ENCODE data around the gene GSS. TPM values are rescaled to one million over a fixed set of nuclear protein-coding genes. Genes with fewer than 3 reads are reported as not detected.

The GSS gene
- total and polyA plus RNA-seq, 4 donors: 20.8 to 38.8 (median 35.4) TPM

GRCh38 chr20:34999782-35000181, 44.2 kb upstream of the GSS start:
- Histone ChIP-seq H3K27ac (ENCODE audit: low read depth in 1 of 2, low read length in 2 of 2) (no peak overlapping the region), H3K4me3 (ENCODE audit: low read depth in 1 of 3, low read length in 3 of 3) (no peak overlapping the region), H3K9ac (ENCODE audit: low read depth in 1 of 2, low read length in 2 of 2) (no peak overlapping the region), H3K4me1 (ENCODE audit: control insufficient read depth in 4 of 4, insufficient read depth in 4 of 4, low read length in 3 of 4) (peaks cover 2 to 30% (median 17%) of the 10 kb centered on the region in 4 donors), H3K27me3 (ENCODE audit: control insufficient read depth in 4 of 4, insufficient read depth in 4 of 4, low read length in 3 of 4) (no peaks in the 10 kb centered on the region), H3K9me3 (ENCODE audit: control insufficient read depth in 4 of 4, low read length in 3 of 4) (no peaks in the 10 kb centered on the region), H3K36me3 (ENCODE audit: control insufficient read depth in 4 of 4, insufficient read depth in 3 of 4, low read depth in 1 of 4, low read length in 3 of 4) (peaks cover 24 to 84% (median 28%) of the 10 kb centered on the region in 4 donors)
- 82% methylated on average over 10 of the region's 10 CpGs for WGBS
- no peak for DNase-seq (ENCODE audit: low spot score)
- TF ChIP-seq, protein P1, sequence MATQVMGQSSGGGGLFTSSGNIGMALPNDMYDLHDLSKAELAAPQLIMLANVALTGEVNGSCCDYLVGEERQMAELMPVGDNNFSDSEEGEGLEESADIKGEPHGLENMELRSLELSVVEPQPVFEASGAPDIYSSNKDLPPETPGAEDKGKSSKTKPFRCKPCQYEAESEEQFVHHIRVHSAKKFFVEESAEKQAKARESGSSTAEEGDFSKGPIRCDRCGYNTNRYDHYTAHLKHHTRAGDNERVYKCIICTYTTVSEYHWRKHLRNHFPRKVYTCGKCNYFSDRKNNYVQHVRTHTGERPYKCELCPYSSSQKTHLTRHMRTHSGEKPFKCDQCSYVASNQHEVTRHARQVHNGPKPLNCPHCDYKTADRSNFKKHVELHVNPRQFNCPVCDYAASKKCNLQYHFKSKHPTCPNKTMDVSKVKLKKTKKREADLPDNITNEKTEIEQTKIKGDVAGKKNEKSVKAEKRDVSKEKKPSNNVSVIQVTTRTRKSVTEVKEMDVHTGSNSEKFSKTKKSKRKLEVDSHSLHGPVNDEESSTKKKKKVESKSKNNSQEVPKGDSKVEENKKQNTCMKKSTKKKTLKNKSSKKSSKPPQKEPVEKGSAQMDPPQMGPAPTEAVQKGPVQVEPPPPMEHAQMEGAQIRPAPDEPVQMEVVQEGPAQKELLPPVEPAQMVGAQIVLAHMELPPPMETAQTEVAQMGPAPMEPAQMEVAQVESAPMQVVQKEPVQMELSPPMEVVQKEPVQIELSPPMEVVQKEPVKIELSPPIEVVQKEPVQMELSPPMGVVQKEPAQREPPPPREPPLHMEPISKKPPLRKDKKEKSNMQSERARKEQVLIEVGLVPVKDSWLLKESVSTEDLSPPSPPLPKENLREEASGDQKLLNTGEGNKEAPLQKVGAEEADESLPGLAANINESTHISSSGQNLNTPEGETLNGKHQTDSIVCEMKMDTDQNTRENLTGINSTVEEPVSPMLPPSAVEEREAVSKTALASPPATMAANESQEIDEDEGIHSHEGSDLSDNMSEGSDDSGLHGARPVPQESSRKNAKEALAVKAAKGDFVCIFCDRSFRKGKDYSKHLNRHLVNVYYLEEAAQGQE (IDR thresholded peaks at IDR 0.05): no peak

DNA sequence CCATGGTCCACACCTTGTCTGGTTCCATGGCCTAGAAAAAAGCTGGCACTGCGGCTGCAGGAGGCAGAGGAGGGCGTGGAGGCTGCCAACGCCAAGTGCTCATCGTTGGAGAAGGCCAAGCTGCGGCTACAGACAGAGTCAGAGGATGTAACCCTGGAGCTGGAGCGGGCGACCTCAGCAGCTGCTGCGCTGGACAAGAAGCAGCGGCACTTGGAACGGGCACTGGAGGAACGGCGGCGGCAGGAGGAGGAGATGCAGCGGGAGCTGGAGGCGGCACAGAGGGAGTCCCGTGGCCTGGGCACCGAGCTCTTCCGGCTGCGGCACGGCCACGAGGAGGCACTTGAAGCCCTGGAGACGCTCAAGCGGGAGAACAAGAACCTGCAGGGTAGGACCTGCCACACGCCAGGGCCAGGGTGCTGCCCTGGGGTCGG, 43.4 kb upstream of the GSS start:
- peaks cover 17 to 76% (median 22%) of the 10 kb centered on the region in 4 donors for H3K36me3 ChIP-seq (ENCODE audit: control insufficient read depth in 4 of 4, insufficient read depth in 3 of 4, low read depth in 1 of 4, low read length in 3 of 4)
- H3K9ac ChIP-seq (ENCODE audit: low read depth in 1 of 2, low read length in 2 of 2): no peak overlapping the region

More for the DNA sequence above, 43.4 kb upstream of the GSS start:
- 97% methylated on average over 25 of the region's 25 CpGs for WGBS
- peaks cover 2 to 37% (median 20%) of the 10 kb centered on the region in 4 donors for H3K4me1 ChIP-seq (ENCODE audit: control insufficient read depth in 4 of 4, insufficient read depth in 4 of 4, low read length in 3 of 4)
- no peak overlapping the region for H3K27ac ChIP-seq (ENCODE audit: low read depth in 1 of 2, low read length in 2 of 2)
- TF ChIP-seq, protein P2, sequence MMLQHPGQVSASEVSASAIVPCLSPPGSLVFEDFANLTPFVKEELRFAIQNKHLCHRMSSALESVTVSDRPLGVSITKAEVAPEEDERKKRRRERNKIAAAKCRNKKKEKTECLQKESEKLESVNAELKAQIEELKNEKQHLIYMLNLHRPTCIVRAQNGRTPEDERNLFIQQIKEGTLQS (IDR thresholded peaks at IDR 0.05): no peak
- TF ChIP-seq RAD21 (IDR thresholded peaks at IDR 0.05): no peak
- no peak for TF ChIP-seq FOXA2 (IDR thresholded peaks at IDR 0.05)
- TF ChIP-seq GABPA (IDR thresholded peaks at IDR 0.05 in 1 of 2, conservative IDR thresholded peaks at IDR 0.05 in 1 of 2): no peak
- TF ChIP-seq RXRA (IDR thresholded peaks at IDR 0.05): no peak
- no peak for TF ChIP-seq YY1 (IDR thresholded peaks at IDR 0.05)
- no peak for TF ChIP-seq MAX (IDR thresholded peaks at IDR 0.05)
- TF ChIP-seq, protein P3, sequence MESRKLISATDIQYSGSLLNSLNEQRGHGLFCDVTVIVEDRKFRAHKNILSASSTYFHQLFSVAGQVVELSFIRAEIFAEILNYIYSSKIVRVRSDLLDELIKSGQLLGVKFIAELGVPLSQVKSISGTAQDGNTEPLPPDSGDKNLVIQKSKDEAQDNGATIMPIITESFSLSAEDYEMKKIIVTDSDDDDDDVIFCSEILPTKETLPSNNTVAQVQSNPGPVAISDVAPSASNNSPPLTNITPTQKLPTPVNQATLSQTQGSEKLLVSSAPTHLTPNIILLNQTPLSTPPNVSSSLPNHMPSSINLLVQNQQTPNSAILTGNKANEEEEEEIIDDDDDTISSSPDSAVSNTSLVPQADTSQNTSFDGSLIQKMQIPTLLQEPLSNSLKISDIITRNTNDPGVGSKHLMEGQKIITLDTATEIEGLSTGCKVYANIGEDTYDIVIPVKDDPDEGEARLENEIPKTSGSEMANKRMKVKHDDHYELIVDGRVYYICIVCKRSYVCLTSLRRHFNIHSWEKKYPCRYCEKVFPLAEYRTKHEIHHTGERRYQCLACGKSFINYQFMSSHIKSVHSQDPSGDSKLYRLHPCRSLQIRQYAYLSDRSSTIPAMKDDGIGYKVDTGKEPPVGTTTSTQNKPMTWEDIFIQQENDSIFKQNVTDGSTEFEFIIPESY (IDR thresholded peaks at IDR 0.05): no peak
- no peak for TF ChIP-seq FOXA1 (IDR thresholded peaks at IDR 0.05)
- no peak for TF ChIP-seq HNF4G (IDR thresholded peaks at IDR 0.05)
- no peak for TF ChIP-seq CTCF (IDR thresholded peaks at IDR 0.05; ENCODE audit: low read depth, low read length, missing input control)
- TF ChIP-seq JUND (IDR thresholded peaks at IDR 0.05): no peak
- no peak for TF ChIP-seq HNF4A (conservative IDR thresholded peaks at IDR 0.05)
- no peak for TF ChIP-seq TAF1 (conservative IDR thresholded peaks at IDR 0.05)
- TF ChIP-seq, protein P1 (IDR thresholded peaks at IDR 0.05): no peak
- no peak for DNase-seq (ENCODE audit: low spot score)
- no peaks in the 10 kb centered on the region for H3K9me3 ChIP-seq (ENCODE audit: control insufficient read depth in 4 of 4, low read length in 3 of 4)
- no peaks in the 10 kb centered on the region for H3K27me3 ChIP-seq (ENCODE audit: control insufficient read depth in 4 of 4, insufficient read depth in 4 of 4, low read length in 3 of 4)
- H3K4me3 ChIP-seq (ENCODE audit: low read depth in 1 of 3, low read length in 3 of 3): no peak overlapping the region
